KBM-7 (cell line): Measurements from ENCODE around the gene SIRPG.

Source experiments
- DNase-seq: peaks from one replicate; pipeline ENCODE4 v3.0.0-alpha.2; 2015
- in situ Hi-C: fragments of 300-500 bp; cut with MboI; formaldehyde crosslinking; loops from 2 replicates; pipeline ENCODE4 v1.14.3; 2020; ENCODE audit warnings: low sequenced_read_pairs, low pct_unique_long_range_greater_than_20kb, mixed read lengths

SIRPG gene

GRCh38 chr20:1674361-1674760 is 16.8 kb upstream of the SIRPG start:
- in situ Hi-C loops = no loop called here
- DNase-seq = no peak

- in situ Hi-C loops = no loop called here
- DNase-seq = no peak
These were observed 15.8 kb upstream of the SIRPG start for GRCh38 chr20:1673424-1673823.

GRCh38 chr20:1672728-1673127 is 15.1 kb upstream of the SIRPG start:
- no peak for DNase-seq
- in situ Hi-C loops = no loop called here

- in situ Hi-C loops = no loop called here
These were observed 14.5 kb upstream of the SIRPG start for GRCh38 chr20:1671891-1672669.

GRCh38 chr20:1669304-1669703 is 11.7 kb upstream of the SIRPG start:
- in situ Hi-C loops = no loop called here
- no peak for DNase-seq

More at GRCh38 chr20:1671891-1672669, 14.5 kb upstream of the SIRPG start:
- DNase-seq = no peak

- DNase-seq = no peak
- in situ Hi-C loops = no loop called here
These were observed 10.0 kb upstream of the SIRPG start for GRCh38 chr20:1667502-1668085.

- in situ Hi-C loops = no loop called here
- DNase-seq = no peak
These were observed 9.2 kb upstream of the SIRPG start for GRCh38 chr20:1666802-1667201.

GRCh38 chr20:1665345-1665744 is 7.8 kb upstream of the SIRPG start:
- in situ Hi-C loops = no loop called here
- DNase-seq = no peak

GRCh38 chr20:1664911-1665310 is 7.3 kb upstream of the SIRPG start:
- DNase-seq = no peak
- in situ Hi-C loops = no loop called here

- no peak for DNase-seq
- in situ Hi-C loops = no loop called here
These were observed 6.3 kb upstream of the SIRPG start for GRCh38 chr20:1663917-1664316.

GRCh38 chr20:1661542-1662299 is 4.1 kb upstream of the SIRPG start:
- in situ Hi-C loops = no loop called here
- no peak for DNase-seq

GRCh38 chr20:1660246-1660645 is 2.7 kb upstream of the SIRPG start:
- no peak for DNase-seq
- in situ Hi-C loops = no loop called here

GRCh38 chr20:1656844-1657243 is 735 bp downstream of the SIRPG start:
- no peak for DNase-seq
- in situ Hi-C loops = no loop called here

GRCh38 chr20:1654996-1655395 is 2.6 kb downstream of the SIRPG start:
- in situ Hi-C loops = no loop called here

GRCh38 chr20:1652960-1653359 is 4.6 kb downstream of the SIRPG start:
- in situ Hi-C loops = no loop called here
- no peak for DNase-seq

More at GRCh38 chr20:1654996-1655395, 2.6 kb downstream of the SIRPG start:
- DNase-seq = peak; percentile 15

GRCh38 chr20:1652104-1652503 is 5.5 kb downstream of the SIRPG start:
- in situ Hi-C loops = no loop called here
- DNase-seq = no peak

GRCh38 chr20:1651268-1652058 is 6.1 kb downstream of the SIRPG start:
- in situ Hi-C loops = no loop called here
- DNase-seq = no peak

- DNase-seq = no peak
- in situ Hi-C loops = no loop called here
These were observed 9.5 kb downstream of the SIRPG start for GRCh38 chr20:1648101-1648500.

- in situ Hi-C loops = no loop called here
- DNase-seq = no peak
These were observed 10.6 kb downstream of the SIRPG start for GRCh38 chr20:1646975-1647431.
